WERI-Rb-1 (cell line): Measurements from ENCODE around the gene ECHDC3.

Experiments used
- DNase-seq: peaks from one replicate; pipeline ENCODE4 v3.0.0-alpha.2; 2020
- H3K27ac ChIP-seq: fragments of 250-450 bp; sonication (Bioruptor Pico); 2 replicates; pipeline ENCODE4 v1.5.1; 2020; ENCODE audit warnings: mild to moderate bottlenecking, moderate library complexity
- H3K27me3 ChIP-seq: fragments of 250-450 bp; sonication (Bioruptor Pico); 2 replicates; pipeline ENCODE4 v1.5.1; 2021; ENCODE audit warnings: mild to moderate bottlenecking, low read depth, moderate library complexity; ENCODE audit not compliant: insufficient read depth, severe bottlenecking
- H3K36me3 ChIP-seq: fragments of 250-450 bp; sonication (Bioruptor Pico); 2 replicates; pipeline ENCODE4 v1.5.1; 2020; ENCODE audit warnings: mild to moderate bottlenecking, moderate library complexity
- H3K4me3 ChIP-seq: 2 replicates; pipeline ENCODE4 v1.5.1; 2011; ENCODE audit warnings: low read depth, mild to moderate bottlenecking, control low read depth, low read length
- H3K9me3 ChIP-seq: fragments of 250-450 bp; sonication (Bioruptor Pico); 2 replicates; pipeline ENCODE4 v1.5.1; 2021; ENCODE audit warnings: mild to moderate bottlenecking, moderate library complexity; ENCODE audit not compliant: severe bottlenecking
- TF ChIP-seq, protein P1 (sequence below): IDR thresholded peaks from 2 replicates; pipeline ENCODE4 v1.5.1; 2011; ENCODE audit warnings: low read depth, mild to moderate bottlenecking, control low read depth, inconsistent platforms, low read length

ECHDC3 gene

DNA sequence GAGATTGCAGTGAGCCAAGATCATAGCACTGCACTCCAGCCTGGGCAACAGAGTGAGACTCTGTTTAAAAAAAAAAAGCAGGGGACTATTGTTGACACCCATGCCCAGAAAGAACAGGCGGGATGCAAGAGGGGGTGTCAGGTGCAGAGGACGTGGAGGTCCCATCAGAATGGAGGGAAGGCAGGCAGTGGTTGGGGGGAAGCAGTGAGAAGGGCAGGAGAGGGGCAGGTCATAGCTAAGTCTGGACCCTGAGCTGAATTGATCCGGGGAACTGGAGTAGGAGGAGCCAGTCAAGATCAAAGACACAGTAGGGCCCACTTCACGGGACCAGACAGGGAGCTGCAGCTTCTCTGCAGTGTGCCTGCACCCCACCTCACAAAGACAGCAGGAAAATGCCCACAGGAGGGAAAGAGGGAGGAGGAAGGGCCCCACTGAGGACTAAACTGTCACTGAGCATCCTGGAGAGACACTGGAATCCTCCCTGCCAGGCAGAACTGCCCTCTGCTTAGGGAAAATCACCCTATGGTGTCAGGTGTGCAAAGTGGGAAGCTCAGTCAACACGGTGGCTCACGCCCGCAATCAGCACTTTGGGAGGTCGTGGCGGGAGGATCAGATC, 27.3 kb upstream of the ECHDC3 start:
- H3K27ac ChIP-seq, result no peak overlapping the region
- TF ChIP-seq, protein P1, sequence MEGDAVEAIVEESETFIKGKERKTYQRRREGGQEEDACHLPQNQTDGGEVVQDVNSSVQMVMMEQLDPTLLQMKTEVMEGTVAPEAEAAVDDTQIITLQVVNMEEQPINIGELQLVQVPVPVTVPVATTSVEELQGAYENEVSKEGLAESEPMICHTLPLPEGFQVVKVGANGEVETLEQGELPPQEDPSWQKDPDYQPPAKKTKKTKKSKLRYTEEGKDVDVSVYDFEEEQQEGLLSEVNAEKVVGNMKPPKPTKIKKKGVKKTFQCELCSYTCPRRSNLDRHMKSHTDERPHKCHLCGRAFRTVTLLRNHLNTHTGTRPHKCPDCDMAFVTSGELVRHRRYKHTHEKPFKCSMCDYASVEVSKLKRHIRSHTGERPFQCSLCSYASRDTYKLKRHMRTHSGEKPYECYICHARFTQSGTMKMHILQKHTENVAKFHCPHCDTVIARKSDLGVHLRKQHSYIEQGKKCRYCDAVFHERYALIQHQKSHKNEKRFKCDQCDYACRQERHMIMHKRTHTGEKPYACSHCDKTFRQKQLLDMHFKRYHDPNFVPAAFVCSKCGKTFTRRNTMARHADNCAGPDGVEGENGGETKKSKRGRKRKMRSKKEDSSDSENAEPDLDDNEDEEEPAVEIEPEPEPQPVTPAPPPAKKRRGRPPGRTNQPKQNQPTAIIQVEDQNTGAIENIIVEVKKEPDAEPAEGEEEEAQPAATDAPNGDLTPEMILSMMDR, result no peak
- no peaks in the 10 kb centered on the region for H3K27me3 ChIP-seq
- H3K9me3 ChIP-seq, result no peaks in the 10 kb centered on the region
- no peaks in the 10 kb centered on the region for H3K36me3 ChIP-seq
- no peak for DNase-seq
- no peak overlapping the region for H3K4me3 ChIP-seq

GRCh38 chr10:11715815-11716494, 26.2 kb upstream of the ECHDC3 start:
- DNase-seq, result no peak
- H3K27ac ChIP-seq, result no peak overlapping the region

GRCh38 chr10:11716686-11717085, 25.5 kb upstream of the ECHDC3 start:
- no peak overlapping the region for H3K27ac ChIP-seq
- no peaks in the 10 kb centered on the region for H3K27me3 ChIP-seq
- DNase-seq, result no peak

More at GRCh38 chr10:11715815-11716494, 26.2 kb upstream of the ECHDC3 start:
- TF ChIP-seq, protein P1, result no peak
- no peaks in the 10 kb centered on the region for H3K27me3 ChIP-seq
- no peaks in the 10 kb centered on the region for H3K36me3 ChIP-seq
- H3K4me3 ChIP-seq, result no peak overlapping the region
- no peaks in the 10 kb centered on the region for H3K9me3 ChIP-seq

GRCh38 chr10:11719496-11720259, 22.5 kb upstream of the ECHDC3 start:
- Histone ChIP-seq H3K4me3 (no peak overlapping the region), H3K27me3 (no peaks in the 10 kb centered on the region), H3K36me3 (no peaks in the 10 kb centered on the region), H3K9me3 (no peaks in the 10 kb centered on the region), H3K27ac (no peak overlapping the region)
- TF ChIP-seq, protein P1, result no peak
- no peak for DNase-seq

More at GRCh38 chr10:11716686-11717085, 25.5 kb upstream of the ECHDC3 start:
- no peak overlapping the region for H3K4me3 ChIP-seq
- H3K9me3 ChIP-seq, result no peaks in the 10 kb centered on the region
- TF ChIP-seq, protein P1, result no peak
- no peaks in the 10 kb centered on the region for H3K36me3 ChIP-seq

- Histone ChIP-seq H3K27me3 (no peaks in the 10 kb centered on the region), H3K36me3 (no peaks in the 10 kb centered on the region), H3K4me3 (no peak overlapping the region), H3K27ac (no peak overlapping the region), H3K9me3 (no peaks in the 10 kb centered on the region)
- TF ChIP-seq, protein P1, result no peak
- no peak for DNase-seq
Observed at GRCh38 chr10:11720260-11720741, 21.9 kb upstream of the ECHDC3 start.
